ENCODE results near the gene SCCPDH. TPM values are rescaled to one million over a fixed set of nuclear protein-coding genes. Genes with fewer than 3 reads are reported as not detected.

The SCCPDH gene
- polyA plus RNA-seq, 1 experiment: 46.6 TPM

- Histone ChIP-seq H3K9me3 (ENCODE audit: control insufficient read depth, insufficient read depth, low read length) (peaks cover 10% of the 10 kb centered on the region), H3K27ac (ENCODE audit: low read depth, low read length) (no peak overlapping the region), H3K27me3 (ENCODE audit: control insufficient read depth, insufficient read depth, low read length) (no peaks in the 10 kb centered on the region), H3K4me3 (ENCODE audit: low read depth, low read length) (no peak overlapping the region; the same call in 1 of the 2 replicates)
- CTCF ChIA-PET: no interaction called here
- TF ChIP-seq CTCF (IDR thresholded peaks at IDR 0.05; ENCODE audit: low read depth, low read length): no peak
- POLR2A ChIA-PET: no interaction called here
- DNase-seq (ENCODE audit: low read depth, low spot score): no peak
These were observed 64.7 kb downstream of the SCCPDH start for GRCh38 chr1:246788895-246789338.

GRCh38 chr1:246789454-246790339 lies 65.5 kb downstream of the SCCPDH start:
- H3K9me3 ChIP-seq (ENCODE audit: control insufficient read depth, insufficient read depth, low read length): peaks cover 10% of the 10 kb centered on the region
- ChIA-PET CTCF (no interaction called here), POLR2A (no interaction called here)
- no peaks in the 10 kb centered on the region for H3K27me3 ChIP-seq (ENCODE audit: control insufficient read depth, insufficient read depth, low read length)
- no peak for DNase-seq (ENCODE audit: low read depth, low spot score)
- no peak overlapping the region for H3K4me3 ChIP-seq (ENCODE audit: low read depth, low read length)
- H3K27ac ChIP-seq (ENCODE audit: low read depth, low read length): no peak overlapping the region
- TF ChIP-seq CTCF (IDR thresholded peaks at IDR 0.05; ENCODE audit: low read depth, low read length): no peak

- Histone ChIP-seq H3K27ac (ENCODE audit: low read depth, low read length) (no peak overlapping the region), H3K27me3 (ENCODE audit: control insufficient read depth, insufficient read depth, low read length) (no peaks in the 10 kb centered on the region), H3K9me3 (ENCODE audit: control insufficient read depth, insufficient read depth, low read length) (peaks cover 10% of the 10 kb centered on the region), H3K4me3 (ENCODE audit: low read depth, low read length) (no peak overlapping the region)
- no peak for TF ChIP-seq CTCF (IDR thresholded peaks at IDR 0.05; ENCODE audit: low read depth, low read length)
- ChIA-PET CTCF (no interaction called here), POLR2A (no interaction called here)
- DNase-seq (ENCODE audit: low read depth, low spot score): no peak
These were observed 66.2 kb downstream of the SCCPDH start for GRCh38 chr1:246790364-246790763.

- Histone ChIP-seq H3K4me3 (ENCODE audit: low read depth, low read length) (no peak overlapping the region), H3K9me3 (ENCODE audit: control insufficient read depth, insufficient read depth, low read length) (peaks cover 5% of the 10 kb centered on the region), H3K27me3 (ENCODE audit: control insufficient read depth, insufficient read depth, low read length) (no peaks in the 10 kb centered on the region), H3K27ac (ENCODE audit: low read depth, low read length) (no peak overlapping the region)
- DNase-seq (ENCODE audit: low read depth, low spot score): no peak
- POLR2A ChIA-PET: no interaction called here
- no peak for TF ChIP-seq CTCF (IDR thresholded peaks at IDR 0.05; ENCODE audit: low read depth, low read length)
- CTCF ChIA-PET: no interaction called here
These were observed 66.6 kb downstream of the SCCPDH start for GRCh38 chr1:246790833-246791232.

- DNase-seq (ENCODE audit: low read depth, low spot score): no peak
- H3K9me3 ChIP-seq (ENCODE audit: control insufficient read depth, insufficient read depth, low read length): peaks cover 4% of the 10 kb centered on the region; the same call in 1 of the 2 replicates
- TF ChIP-seq CTCF (IDR thresholded peaks at IDR 0.05; ENCODE audit: low read depth, low read length): no peak
- ChIA-PET POLR2A (no interaction called here), CTCF (no interaction called here)
- H3K4me3 ChIP-seq (ENCODE audit: low read depth, low read length): no peak overlapping the region
- no peak overlapping the region for H3K27ac ChIP-seq (ENCODE audit: low read depth, low read length)
- H3K27me3 ChIP-seq (ENCODE audit: control insufficient read depth, insufficient read depth, low read length): no peaks in the 10 kb centered on the region
These were observed 67.2 kb downstream of the SCCPDH start for GRCh38 chr1:246791303-246791918.
